ENCODE data around the gene PCCA.
"Not testable (repeated sequence)": the region's sequence is repeated elsewhere in the genome, so short reads cannot be mapped to it uniquely, and the experiment has no call there.

The PCCA gene

GRCh38 chr13:100138859-100139491 is 50.1 kb downstream of the PCCA start:
- in situ Hi-C loops (cut with MboI; ENCODE audit: low sequenced_read_pairs) = no loop called here

DNA sequence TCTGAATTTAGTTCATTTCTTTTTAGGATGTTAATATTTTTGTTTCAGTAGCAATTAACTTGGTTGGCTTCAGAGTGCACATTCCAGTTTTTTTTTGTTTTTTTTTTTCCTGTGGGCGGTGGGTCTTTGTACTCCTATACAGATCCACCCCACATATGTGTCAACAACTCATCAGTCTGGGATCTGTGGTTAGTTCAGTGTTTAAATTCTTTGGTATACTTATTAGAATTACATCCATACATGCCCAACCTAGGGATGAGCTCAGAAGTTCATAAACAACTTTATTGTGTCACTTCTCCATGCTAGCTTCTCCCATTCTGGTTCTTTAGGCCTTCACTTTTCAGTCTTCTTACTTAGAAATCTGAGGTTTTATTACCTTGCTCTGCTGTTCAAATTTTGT is 50.9 kb downstream of the PCCA start:
- in situ Hi-C loops (cut with MboI; ENCODE audit: low sequenced_read_pairs) = no loop called here

GRCh38 chr13:100140441-100140840 is 51.5 kb downstream of the PCCA start:
- in situ Hi-C loops (cut with MboI; ENCODE audit: low sequenced_read_pairs) = no loop called here

DNA sequence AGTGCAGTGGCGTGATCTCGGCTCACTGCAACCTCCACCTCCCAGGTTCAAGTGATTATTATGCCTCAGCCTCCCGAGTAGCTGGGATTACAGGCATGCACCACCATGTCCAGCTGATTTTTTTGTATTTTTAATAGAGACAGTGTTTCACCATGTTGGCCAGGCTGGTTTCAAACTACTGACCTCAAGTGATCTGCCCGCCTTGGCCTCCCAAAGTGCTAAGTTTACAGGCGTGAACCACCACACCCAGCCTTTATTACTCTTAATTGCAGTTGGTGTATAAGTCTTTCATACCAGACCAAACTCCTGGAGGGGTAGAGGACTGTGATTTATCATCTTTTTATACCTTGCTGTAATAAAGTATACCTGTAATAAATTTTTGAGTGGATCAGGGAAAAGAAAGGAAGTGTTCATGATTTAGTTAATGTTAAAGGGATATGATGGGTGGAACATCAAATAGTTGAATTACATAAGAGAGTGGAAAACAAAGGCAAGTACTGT is 52.6 kb downstream of the PCCA start:
- in situ Hi-C loops (cut with MboI; ENCODE audit: low sequenced_read_pairs) = not testable (repeated sequence)

DNA sequence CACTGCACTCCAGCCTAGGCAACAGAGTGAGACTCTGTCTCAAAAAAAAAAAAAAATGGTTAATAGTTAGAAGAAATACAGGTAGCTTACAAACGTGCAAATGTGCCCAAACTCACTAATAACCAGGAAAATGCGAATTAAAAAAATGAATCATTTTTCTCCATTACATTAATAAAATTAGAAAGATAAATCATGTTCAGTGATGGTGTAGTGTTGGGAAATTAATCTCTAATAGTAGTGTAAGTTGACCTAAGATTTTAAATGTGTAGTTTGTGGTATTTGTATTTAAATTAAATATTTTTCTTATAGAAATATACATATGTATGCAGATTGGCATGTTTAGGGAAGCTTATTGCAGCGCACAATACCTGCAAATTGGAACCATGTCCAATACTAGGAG is 57.6 kb downstream of the PCCA start:
- in situ Hi-C loops (cut with MboI; ENCODE audit: low sequenced_read_pairs) = no loop called here

DNA sequence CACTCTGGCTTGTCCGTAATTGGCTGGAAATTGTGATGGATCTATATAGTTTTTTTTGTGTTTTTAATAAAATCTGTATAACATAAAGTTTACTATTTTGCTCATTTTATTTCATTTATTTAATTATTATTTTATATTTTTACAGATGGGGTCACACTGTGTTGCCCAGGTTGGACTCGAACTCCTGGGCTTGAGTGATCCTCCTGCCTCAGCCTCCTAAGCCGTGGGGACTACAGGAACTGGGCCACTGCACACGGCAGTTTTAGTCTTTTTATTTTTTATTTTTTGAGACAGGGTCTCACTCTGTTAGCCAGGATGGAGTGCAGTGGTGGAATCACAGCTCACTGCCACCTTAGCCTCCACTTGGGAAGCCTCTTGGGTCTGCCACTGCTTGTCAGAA is 58.9 kb downstream of the PCCA start:
- in situ Hi-C loops (cut with MboI; ENCODE audit: low sequenced_read_pairs) = no loop called here

DNA sequence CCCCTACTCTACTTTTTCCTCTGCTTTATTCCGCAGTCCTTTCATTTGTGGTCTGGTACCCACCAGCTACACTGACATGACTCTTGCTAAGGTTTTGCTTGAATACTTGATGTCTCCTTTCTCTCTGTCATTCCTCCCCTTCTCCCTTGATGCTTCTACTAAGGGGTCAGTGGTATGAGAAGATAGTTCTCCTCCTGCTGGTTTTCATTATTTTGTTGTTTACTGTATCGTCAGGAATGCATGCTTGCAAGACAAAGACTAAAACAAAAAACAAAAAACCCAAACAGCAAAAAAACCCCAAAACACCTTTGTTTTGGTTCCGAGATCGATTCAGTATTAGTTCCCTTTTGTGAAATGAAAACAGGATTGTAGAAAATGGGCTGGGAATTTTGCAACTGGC is 59.5 kb downstream of the PCCA start:
- in situ Hi-C loops (cut with MboI; ENCODE audit: low sequenced_read_pairs) = no loop called here

DNA sequence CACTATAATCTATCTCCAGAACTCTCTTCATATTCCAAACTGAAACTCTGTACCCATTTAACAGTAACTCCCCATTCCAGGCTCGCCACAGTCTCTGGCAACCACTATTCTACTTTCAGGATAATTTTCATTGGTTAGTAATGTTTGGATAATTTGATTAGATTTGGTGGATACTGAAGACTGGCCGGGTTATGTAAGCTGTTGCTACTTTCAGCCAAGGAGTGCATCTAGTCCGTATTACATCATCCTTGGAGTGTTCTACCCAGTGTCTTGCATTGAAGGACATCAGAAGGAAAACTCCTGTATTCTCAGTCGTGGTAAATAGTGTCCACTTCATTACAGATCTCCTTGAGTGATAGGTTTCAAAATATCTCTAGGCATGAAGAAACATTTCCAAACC is 60.5 kb downstream of the PCCA start:
- in situ Hi-C loops (cut with MboI; ENCODE audit: low sequenced_read_pairs) = no loop called here

DNA sequence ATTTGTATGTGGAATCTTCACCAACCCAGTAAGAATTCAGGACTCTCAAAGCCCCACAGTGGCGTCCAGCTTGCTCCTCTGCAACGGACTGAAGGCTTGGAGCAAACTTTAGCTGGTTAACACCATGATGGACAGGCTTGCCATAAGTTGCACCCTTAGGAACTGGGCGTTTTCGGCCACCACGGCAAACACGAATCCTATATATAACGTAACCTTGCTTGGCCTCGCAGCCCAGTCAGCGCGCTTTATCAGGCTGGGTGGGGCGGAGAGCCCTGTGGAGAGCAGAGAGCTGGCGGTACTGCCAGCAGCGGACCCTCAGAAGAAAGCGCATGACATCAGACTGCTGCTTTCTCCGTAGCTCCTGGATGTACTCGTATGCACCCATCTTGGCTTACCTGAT is 61.8 kb downstream of the PCCA start:
- in situ Hi-C loops (cut with MboI; ENCODE audit: low sequenced_read_pairs) = not testable (repeated sequence)

GRCh38 chr13:100154842-100155416 is 66.0 kb downstream of the PCCA start:
- in situ Hi-C loops (cut with MboI; ENCODE audit: low sequenced_read_pairs) = no loop called here

DNA sequence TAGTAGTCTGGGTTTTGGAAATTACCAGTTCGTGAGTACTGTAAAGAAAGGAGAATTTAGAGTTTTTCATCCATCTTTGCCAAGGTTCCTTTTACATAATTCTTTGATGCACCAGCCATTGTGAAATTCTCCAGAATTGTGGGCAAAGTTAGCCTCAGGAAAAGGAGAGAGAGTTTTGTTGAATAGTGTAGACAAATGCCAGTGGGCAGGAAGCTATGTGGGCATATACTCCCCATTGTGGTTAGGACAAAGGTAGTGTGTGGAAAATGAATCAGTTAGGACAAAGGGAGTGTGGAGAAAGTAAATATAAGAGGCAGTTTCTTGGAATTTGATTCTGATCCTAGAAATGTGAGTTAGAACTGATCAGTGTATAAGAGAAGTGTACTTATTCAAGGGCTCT is 67.9 kb downstream of the PCCA start:
- in situ Hi-C loops (cut with MboI; ENCODE audit: low sequenced_read_pairs) = no loop called here

DNA sequence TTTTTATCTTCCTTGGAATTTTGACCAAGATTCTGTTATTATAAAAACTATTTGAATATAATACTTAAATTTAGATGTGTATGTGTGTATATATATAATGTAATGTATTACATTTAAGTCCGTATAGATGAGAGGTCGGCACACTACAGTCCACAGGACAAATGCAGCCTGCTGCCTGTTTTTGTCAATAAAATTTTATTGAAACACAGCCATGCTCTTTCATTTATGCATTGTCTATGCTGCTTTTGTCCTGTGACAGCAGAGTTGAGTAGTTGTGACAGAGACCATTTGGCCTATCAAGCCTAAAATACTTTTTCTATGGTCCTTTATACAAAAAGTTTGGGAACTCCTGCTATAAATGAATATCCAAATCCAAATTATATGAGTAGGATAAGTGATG is 69.7 kb downstream of the PCCA start:
- in situ Hi-C loops (cut with MboI; ENCODE audit: low sequenced_read_pairs) = no loop called here

DNA sequence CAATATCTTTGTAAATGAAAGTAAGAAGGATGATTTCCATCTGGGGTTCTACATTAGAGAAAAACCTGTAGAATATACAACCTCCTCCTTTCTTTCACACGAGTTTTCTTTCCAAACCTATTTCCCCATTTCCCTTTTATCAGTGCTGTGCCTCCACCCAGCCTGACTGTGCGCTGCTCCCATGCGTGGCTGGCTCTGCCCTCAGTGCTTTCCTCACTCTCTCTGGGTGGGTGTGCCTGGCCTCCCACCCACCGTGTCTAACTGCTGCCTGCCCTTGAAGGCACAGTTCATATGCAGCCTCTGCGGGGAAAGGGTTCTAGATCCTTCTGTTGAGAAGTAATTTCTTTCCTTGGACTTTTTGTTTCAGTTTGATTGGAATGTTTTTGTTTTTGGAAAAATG is 70.7 kb downstream of the PCCA start:
- in situ Hi-C loops (cut with MboI; ENCODE audit: low sequenced_read_pairs) = no loop called here

DNA sequence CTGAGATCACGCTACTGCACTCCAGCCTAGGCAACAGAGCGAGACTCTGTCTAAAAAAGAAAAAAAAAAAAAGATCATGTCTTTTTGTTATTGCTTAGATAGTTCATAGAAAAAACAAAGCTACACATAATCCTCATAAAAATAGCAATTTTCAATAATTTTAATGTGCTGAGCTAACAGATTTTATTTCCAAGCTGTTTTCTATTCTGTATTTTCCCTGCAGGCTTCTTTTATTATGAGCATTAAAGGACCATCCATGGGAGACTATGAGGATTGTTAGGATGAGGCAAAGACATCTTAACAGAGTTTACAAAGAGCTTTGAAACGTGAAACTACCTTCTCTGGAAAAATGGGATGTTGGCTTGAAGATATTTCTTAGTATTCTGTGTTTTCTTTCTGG is 71.6 kb downstream of the PCCA start:
- in situ Hi-C loops (cut with MboI; ENCODE audit: low sequenced_read_pairs) = no loop called here

DNA sequence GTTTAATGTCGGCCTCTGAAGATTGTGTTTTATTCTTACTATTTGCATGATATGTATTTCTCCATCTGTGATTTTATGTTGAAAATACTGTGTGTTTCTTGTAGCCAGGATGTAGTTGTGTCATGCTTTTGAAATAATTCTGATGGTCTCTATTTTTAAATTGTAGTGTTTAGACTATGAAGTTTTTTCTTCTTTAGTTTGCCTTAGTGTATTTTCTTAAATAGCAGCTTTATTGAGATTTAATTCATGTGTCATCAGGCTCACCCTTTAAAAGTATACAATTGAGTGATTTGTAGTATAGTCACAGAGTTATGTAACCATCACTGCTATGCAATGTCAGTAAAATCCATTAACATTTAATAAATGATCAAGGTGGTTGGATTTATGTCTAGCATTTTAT is 74.5 kb downstream of the PCCA start:
- in situ Hi-C loops (cut with MboI; ENCODE audit: low sequenced_read_pairs) = no loop called here

GRCh38 chr13:100173203-100173602 is 84.3 kb downstream of the PCCA start:
- in situ Hi-C loops (cut with MboI; ENCODE audit: low sequenced_read_pairs) = no loop called here

- in situ Hi-C loops (cut with MboI; ENCODE audit: low sequenced_read_pairs) = not testable (repeated sequence)
These were observed 85.6 kb downstream of the PCCA start for GRCh38 chr13:100174455-100174854.

DNA sequence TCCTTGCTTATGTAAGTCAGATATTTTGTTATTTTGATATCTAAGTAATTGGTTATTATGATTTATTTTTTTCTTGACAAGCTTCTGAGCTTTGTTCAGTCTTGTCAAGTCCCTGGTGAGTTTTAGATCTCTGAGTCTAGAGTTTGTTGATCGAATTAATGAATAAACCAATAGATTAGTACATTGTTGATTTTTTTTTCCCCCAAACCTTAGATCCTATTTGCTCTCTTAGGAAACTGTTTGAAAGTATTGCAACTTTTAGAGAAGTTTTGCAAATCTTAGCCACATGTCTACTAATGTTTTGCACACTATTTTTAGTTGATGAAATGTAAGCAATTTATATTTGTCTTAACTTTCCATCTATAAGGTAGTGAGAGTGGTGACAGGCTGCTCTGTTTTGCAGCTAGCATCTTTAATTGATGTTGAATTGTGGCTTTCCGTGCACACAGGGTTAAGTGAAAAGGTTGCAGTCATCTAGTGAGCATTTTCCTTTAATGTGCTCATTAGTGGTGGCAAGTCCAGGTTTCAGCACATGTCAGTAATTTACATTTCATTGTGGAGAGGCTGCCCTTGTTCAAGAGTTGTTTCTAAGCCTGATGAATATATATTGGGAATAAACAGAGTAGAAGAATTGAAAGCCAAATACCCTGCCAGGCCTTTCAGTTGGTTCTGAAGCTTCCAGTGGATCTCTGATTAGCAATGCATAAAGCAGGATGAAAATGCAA is 86.3 kb downstream of the PCCA start:
- in situ Hi-C loops (cut with MboI; ENCODE audit: low sequenced_read_pairs) = loop anchor here (25.0 kb wide), 1 partner anchor 513 kb away; no protein-coding TSS in a partner anchor

DNA sequence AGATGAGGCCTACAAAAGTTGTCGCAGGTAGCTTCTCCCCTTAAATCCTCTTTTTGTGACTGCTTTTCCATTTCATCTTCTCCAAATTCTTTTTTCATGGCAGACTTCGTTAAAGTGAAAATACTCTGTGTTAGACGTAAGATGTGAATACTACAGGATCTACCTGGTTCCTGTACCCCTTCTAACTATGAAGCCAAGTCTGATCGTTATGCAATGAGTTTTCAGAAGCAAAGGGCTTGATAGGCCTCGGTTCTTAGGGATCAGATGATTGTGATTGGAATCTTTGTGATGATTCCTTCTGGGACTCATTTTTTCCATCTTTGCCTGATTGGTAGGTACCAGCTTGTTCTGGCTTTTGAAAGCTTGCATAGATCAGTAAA is 86.9 kb downstream of the PCCA start:
- in situ Hi-C loops (cut with MboI; ENCODE audit: low sequenced_read_pairs) = loop anchor here (25.0 kb wide), 1 partner anchor 513 kb away; no protein-coding TSS in a partner anchor

DNA sequence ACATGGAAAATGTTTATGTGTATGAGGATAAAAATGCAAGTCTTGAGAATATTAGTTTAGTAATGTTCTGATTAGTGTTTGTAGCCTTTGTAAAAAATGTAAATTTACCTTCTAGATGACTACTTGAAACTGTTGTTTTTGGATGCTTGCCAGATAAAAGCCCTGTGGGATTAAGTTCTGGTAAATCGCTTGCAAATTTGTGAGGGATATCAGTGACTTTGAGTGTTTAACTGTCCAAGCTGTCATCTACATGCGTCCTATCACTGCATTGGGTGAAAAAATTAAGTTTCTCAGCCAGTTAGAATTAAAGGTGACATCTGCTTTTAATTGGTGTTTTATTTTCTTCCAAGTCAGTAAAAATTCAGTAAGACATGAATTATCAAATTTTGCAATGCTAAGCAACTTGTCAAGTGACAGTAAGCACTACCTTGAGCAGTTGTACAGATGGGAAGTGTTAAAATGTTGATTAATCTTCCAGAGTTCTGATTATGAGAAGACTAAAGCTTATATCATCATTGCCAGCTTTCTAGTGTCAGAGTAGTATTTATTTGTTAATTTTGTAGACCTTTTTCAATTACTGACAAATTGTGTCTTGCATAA is 88.0 kb downstream of the PCCA start:
- in situ Hi-C loops (cut with MboI; ENCODE audit: low sequenced_read_pairs) = loop anchor here (25.0 kb wide), 1 partner anchor 515 kb away; no protein-coding TSS in a partner anchor

DNA sequence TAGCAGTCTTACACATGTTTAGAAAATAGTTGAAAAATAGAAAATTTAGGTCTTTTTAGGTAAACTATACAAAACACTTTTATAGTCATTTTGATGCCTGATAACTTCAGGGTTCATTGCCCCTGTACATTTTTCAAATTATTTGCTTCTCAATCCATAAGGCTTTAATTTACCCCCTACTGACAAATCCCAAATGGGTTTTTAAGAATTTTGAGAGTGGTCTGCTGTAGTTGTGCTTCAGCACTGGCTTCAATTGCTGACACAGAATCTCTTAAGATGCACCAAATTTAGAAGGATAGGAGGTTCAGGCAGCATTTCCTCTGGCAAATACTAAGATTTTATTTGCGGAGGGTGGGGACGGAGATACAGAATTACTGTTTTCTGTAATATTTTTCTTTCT is 89.4 kb downstream of the PCCA start:
- in situ Hi-C loops (cut with MboI; ENCODE audit: low sequenced_read_pairs) = loop anchor here (25.0 kb wide), 1 partner anchor 516 kb away; no protein-coding TSS in a partner anchor

DNA sequence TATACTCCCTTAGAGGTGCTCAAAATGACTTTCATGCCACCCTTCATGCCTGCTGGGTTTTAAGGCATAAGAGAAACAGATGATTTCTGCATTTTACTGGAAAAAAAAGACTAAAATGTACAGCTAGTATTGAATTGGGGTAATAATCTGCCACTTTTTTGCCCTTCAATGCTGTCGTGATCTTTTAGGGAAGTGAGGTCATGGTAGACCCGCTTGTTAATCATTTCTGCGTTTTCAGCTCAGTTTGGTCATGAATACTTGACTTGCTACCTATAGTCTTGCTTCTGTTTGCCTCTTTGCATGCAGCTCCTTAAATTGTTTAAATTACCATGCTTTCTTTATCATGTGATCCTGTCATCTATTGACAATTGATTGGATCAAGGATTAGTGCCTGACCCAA is 90.4 kb downstream of the PCCA start:
- in situ Hi-C loops (cut with MboI; ENCODE audit: low sequenced_read_pairs) = loop anchor here (25.0 kb wide), 1 partner anchor 517 kb away; no protein-coding TSS in a partner anchor
